Measurements from ENCODE around the gene ZSWIM4. TPM values are rescaled to one million over a fixed set of nuclear protein-coding genes. Genes with fewer than 3 reads are reported as not detected.
A peak's percentile ranks its signal among the peaks of the same experiment; 100 is the strongest.

ZSWIM4 gene
- total RNA-seq, 4 donors from 2014 or later = 6.9 to 15.6 (median 8.9) TPM

GRCh38 chr19:13842291-13843103 is 47.3 kb downstream of the ZSWIM4 start:
- intact Hi-C loops (cut with DNase I) = loop anchor here (5.0 kb wide), 1 partner anchor 45 kb away; the partner anchor contains the start of gene ZSWIM4
- 0% methylated on average over 9 to 15 of the region's 95 CpGs for WGBS, 2 donors
- DNase-seq = peak; percentile 83

GRCh38 chr19:13843104-13843921 is 48.1 kb downstream of the ZSWIM4 start:
- peaks cover 34 to 69% of the 10 kb centered on the region in 2 donors for H3K4me1 ChIP-seq
- TF ChIP-seq CTCF (IDR thresholded peaks at IDR 0.05) (no peak), POLR2A (IDR thresholded peaks at IDR 0.05) (no peak)
- 15 to 22% methylated on average over 15 to 20 of the region's 24 CpGs for WGBS, 2 donors
- H3K4me3 ChIP-seq (replicated peaks in 1 of 3) = peak overlapping the region; percentile 3 to 94 (median 10)
- H3K9me3 ChIP-seq = no peaks in the 10 kb centered on the region
- no peaks in the 10 kb centered on the region for H3K36me3 ChIP-seq
- peak overlapping the region; percentile 84 to 99 (median 96) for H3K27ac ChIP-seq
- intact Hi-C loops (cut with DNase I) = loop anchor here (5.0 kb wide), 1 partner anchor 46 kb away; the partner anchor contains the start of gene ZSWIM4
- no peaks in the 10 kb centered on the region for H3K27me3 ChIP-seq
- DNase-seq = peak; percentile 47 to 64

More at GRCh38 chr19:13842291-13843103, 47.3 kb downstream of the ZSWIM4 start:
- Histone ChIP-seq H3K4me3 (replicated peaks in 1 of 3) (peak overlapping the region; percentile 10 to 94 (median 84)), H3K4me1 (peaks cover 29 to 68% of the 10 kb centered on the region in 2 donors), H3K27me3 (no peaks in the 10 kb centered on the region), H3K36me3 (no peaks in the 10 kb centered on the region), H3K9me3 (no peaks in the 10 kb centered on the region), H3K27ac (peak overlapping the region; percentile 92 to 99 (median 96))
- TF ChIP-seq POLR2A (IDR thresholded peaks at IDR 0.05) (peak; percentile 79 to 96), CTCF (IDR thresholded peaks at IDR 0.05) (peak in 1 of 6 experiments; percentile 7)

GRCh38 chr19:13844130-13844631 is 48.9 kb downstream of the ZSWIM4 start:
- Histone ChIP-seq H3K4me3 (replicated peaks in 1 of 3) (no peak overlapping the region), H3K27ac (peak overlapping the region in 2 of 3 donors; percentile 96 to 99), H3K27me3 (no peaks in the 10 kb centered on the region), H3K36me3 (no peaks in the 10 kb centered on the region), H3K4me1 (peaks cover 34 to 62% of the 10 kb centered on the region in 2 donors), H3K9me3 (no peaks in the 10 kb centered on the region)
- intact Hi-C loops (cut with DNase I) = loop anchor here (5.0 kb wide), 1 partner anchor 47 kb away; the partner anchor contains the start of gene ZSWIM4
- DNase-seq = no peak
- TF ChIP-seq CTCF (IDR thresholded peaks at IDR 0.05) = no peak
- no peak for TF ChIP-seq POLR2A (IDR thresholded peaks at IDR 0.05)
- 72 to 84% methylated on average over 7 of the region's 7 CpGs for WGBS, 2 donors

- WGBS, 2 donors = 7 to 10% methylated on average over 4 to 7 of the region's 23 CpGs
- Histone ChIP-seq H3K27ac (peak overlapping the region; percentile 100), H3K27me3 (no peaks in the 10 kb centered on the region), H3K4me1 (peaks cover 40 to 57% of the 10 kb centered on the region in 2 donors), H3K36me3 (no peaks in the 10 kb centered on the region), H3K9me3 (no peaks in the 10 kb centered on the region), H3K4me3 (replicated peaks in 1 of 3) (peak overlapping the region in 2 of 3 donors; percentile 41 to 55)
- TF ChIP-seq CTCF (IDR thresholded peaks at IDR 0.05) (no peak), POLR2A (IDR thresholded peaks at IDR 0.05) (no peak)
- intact Hi-C loops (cut with DNase I) = no loop called here
- DNase-seq = peak; percentile 83 to 86
These were observed 51.5 kb downstream of the ZSWIM4 start for GRCh38 chr19:13846557-13847406.
